ENCODE results near the gene BCL11A.

Gene BCL11A

DNA sequence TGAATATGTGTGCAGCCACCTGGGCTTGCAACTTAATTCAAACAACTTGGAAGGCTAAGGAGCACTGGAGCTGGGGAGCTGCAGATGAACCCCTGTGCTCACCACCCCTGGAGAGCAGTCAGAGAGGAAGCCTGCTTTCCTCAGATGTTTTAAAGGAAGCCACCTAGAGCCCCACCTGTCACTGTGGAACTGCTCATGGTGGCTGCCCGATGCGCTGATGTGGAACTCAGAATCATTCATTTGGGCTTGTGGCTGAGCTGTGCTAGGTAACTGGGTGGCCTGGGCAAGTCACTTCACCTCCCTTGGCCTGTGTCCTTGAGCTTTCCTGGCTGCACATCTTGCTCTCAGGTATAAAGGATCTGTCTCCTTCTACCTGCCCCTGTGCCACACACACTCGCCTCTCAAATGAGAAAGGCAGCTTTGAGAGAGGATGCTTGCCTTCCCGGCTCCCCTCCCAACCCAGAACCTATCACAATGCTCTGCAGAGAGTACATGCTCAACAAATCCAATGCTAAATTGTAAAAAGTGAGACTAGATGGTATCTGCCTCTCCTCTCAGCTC lies 41.3 kb downstream of the BCL11A start:
- no peak overlapping the region for H3K27ac ChIP-seq
- no peak for TF ChIP-seq ZFX (IDR thresholded peaks at IDR 0.05)
- TF ChIP-seq, protein P1, sequence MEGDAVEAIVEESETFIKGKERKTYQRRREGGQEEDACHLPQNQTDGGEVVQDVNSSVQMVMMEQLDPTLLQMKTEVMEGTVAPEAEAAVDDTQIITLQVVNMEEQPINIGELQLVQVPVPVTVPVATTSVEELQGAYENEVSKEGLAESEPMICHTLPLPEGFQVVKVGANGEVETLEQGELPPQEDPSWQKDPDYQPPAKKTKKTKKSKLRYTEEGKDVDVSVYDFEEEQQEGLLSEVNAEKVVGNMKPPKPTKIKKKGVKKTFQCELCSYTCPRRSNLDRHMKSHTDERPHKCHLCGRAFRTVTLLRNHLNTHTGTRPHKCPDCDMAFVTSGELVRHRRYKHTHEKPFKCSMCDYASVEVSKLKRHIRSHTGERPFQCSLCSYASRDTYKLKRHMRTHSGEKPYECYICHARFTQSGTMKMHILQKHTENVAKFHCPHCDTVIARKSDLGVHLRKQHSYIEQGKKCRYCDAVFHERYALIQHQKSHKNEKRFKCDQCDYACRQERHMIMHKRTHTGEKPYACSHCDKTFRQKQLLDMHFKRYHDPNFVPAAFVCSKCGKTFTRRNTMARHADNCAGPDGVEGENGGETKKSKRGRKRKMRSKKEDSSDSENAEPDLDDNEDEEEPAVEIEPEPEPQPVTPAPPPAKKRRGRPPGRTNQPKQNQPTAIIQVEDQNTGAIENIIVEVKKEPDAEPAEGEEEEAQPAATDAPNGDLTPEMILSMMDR (conservative IDR thresholded peaks at IDR 0.05): no peak

DNA sequence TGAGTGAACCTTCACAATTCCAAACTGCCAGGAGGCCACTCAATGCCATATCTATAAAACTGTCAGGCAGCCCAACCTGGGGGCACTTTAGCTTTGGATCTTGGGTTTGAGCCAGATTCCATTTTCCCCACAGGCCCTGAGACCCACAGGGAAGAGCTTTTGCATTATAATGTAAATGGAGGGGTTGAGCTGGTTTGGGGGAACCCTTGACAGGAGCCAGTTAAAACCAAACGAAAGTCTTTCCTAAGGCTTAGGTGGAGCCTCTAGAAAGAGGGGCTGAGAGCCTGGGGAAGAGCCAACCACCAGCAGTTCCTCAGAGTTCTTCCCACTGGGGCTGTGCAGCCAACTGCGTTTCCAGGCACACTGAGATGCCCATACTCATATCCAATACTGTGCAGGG lies 42.7 kb downstream of the BCL11A start:
- no peak overlapping the region for H3K27ac ChIP-seq
- TF ChIP-seq ZFX (IDR thresholded peaks at IDR 0.05): no peak
- TF ChIP-seq, protein P1 (conservative IDR thresholded peaks at IDR 0.05): no peak

DNA sequence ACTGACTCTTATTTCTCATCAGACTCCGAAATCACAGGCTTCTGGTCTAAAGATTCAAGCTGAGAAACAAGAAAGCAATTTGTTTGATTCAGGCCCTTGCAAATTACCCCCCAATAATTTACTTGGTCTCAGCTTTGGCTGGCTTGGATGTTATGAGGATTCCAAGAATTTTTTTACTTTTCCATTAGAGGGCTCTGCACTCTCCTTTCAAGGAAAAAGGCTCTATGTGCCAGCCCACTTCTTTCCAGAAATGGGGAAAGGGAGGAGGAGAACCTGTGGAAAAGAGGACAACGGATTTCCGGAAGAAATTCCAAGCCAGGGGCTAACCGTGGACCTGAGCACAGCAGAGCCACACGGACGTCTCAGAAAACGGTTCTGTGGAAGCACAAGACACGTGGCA lies 44.4 kb downstream of the BCL11A start:
- no peak overlapping the region for H3K27ac ChIP-seq
- TF ChIP-seq, protein P1 (conservative IDR thresholded peaks at IDR 0.05): no peak
- no peak for TF ChIP-seq ZFX (IDR thresholded peaks at IDR 0.05)

DNA sequence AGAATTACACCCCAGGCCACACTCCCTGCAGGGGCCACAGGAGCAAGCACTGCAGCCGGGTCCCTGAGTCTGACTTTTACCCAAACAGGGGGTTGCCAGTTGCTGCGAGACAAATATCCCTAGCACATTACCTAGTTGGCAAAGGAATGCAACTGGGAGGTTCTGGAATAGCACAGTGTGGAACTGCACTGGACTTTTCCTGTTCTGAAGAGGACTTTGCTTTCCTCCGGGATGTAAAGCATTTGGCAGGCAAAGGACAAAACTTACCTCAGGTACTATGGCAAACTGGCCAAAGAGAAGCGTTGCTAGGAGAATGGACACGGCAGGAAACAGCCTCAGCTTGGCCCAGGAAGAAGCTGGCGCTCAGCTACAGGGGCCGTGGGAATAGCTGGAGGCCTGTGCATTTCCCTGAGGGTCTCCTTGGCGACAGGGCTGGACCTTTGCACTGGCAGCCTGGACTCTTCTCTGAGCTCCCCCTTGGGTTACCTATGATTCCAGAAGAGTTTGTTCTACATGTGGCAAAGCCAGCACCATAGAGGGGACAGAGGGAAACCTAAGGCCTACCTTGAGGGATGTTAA lies 45.0 kb downstream of the BCL11A start:
- no peak overlapping the region for H3K27ac ChIP-seq
- TF ChIP-seq, protein P1 (conservative IDR thresholded peaks at IDR 0.05): no peak
- no peak for TF ChIP-seq ZFX (IDR thresholded peaks at IDR 0.05)

DNA sequence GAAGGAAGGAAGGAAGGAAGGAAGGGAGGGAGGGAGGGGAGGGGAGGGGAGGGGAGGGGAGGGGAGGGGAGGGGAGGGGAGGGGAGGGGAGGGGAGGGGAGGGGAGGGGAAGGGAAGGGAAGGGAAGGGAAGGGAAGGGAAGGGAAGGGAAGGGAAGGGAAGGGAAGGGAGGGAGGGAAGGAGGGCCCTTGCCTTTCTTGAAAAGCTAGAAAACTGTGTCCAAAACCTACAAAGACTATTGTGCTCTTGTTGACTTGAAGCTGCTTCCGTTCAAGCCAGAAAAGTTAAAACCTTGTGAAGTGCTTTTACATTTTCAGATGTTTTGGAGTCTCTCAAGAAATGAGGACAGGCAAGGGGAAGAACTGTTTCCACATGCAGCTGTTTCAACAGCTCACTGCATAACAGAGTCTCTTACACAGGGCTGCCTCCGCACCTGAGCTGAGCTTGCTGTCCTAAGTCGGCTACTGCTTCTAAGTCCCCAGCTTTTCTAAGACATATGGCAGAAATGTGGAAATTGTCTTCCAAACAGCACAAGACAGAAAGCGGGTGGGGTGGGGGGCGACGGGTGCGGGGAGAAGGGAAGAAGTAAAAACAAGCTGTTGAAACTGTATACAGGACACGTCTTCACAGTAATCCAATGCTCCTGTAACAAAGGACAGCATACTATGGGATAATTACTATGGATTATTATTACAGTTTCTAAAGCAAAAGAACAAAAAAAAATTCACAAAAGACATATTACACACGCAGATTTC lies 46.1 kb downstream of the BCL11A start:
- no peak overlapping the region for H3K27ac ChIP-seq
- TF ChIP-seq ZFX (IDR thresholded peaks at IDR 0.05): no peak
- TF ChIP-seq, protein P1 (conservative IDR thresholded peaks at IDR 0.05): no peak

DNA sequence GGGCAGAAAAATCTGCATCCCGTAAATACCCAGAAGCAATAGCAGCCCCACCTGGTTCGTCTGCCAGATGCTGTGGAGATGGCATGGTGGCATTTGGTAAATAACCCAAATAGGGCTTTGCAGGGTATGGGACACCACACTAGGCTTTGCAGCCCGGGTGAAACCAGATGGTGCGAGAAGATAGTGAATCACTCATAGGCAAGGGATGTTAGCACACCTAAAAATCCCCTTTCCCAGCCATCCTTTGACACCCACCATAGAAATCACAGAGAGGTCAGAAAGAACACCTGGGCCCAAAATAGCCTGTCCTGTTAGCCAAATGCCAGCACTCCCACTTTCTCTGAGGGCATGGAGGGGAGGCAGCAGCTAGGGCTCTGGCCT lies 47.6 kb downstream of the BCL11A start:
- no peak overlapping the region for H3K27ac ChIP-seq
- no peak for TF ChIP-seq ZFX (IDR thresholded peaks at IDR 0.05)
- TF ChIP-seq, protein P1 (conservative IDR thresholded peaks at IDR 0.05): no peak

DNA sequence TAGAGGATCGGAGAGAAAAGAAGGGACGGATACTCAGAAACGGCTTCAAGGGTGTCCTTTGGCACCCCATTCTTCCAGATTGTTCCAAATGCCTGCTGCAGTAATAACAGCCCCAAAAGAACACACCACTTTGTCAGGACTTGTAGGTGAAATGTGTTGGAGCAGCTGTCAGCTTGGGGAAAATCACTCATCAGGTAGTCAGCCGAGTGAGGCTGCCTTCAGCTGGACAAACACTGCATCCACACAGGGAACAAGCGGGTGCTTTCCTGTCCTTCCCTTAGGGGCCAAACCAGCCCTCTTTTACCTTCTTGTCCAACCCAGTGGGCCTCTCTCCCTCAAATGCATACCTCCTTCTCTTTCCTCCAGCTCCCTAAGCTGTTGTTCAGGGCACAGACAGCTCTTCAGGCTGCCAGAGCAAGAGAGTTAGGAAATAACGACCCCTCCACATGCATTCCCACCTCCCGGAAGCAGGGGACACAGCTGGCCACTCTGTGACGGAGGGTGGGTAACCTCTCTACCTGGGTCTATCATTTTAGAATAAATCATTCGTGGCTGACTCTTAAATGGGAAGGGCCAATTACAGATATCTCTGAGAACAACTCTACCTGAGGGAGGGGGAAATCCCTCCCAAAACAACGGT lies 48.1 kb downstream of the BCL11A start:
- TF ChIP-seq, protein P1 (conservative IDR thresholded peaks at IDR 0.05): no peak
- no peak for TF ChIP-seq ZFX (IDR thresholded peaks at IDR 0.05)
- H3K27ac ChIP-seq: no peak overlapping the region

Data from C4-2B (cell line).